Measurements from ENCODE around the gene TIMM13. TPM values are rescaled to one million over a fixed set of nuclear protein-coding genes. Genes with fewer than 3 reads are reported as not detected.
"Not testable (repeated sequence)": the region's sequence is repeated elsewhere in the genome, so short reads cannot be mapped to it uniquely, and the experiment has no call there.

The TIMM13 gene
- polyA plus RNA-seq, 2 of the 4 experiments (the other 2 are of a cell fraction), result 24.7 to 81.2 TPM

- no peak for FAIRE-seq
- Histone ChIP-seq H3K4me1 (peaks cover 9% of the 10 kb centered on the region; the same call in 1 of the 3 replicates), H3K27ac (no peak overlapping the region), H3K4me2 (no peak overlapping the region), H3K4me3 (no peak overlapping the region), H3K9me3 (no peaks in the 10 kb centered on the region)
- whole genome bisulfite sequencing (ENCODE audit: missing lambda C conversion rate), result 87% methylated on average over 4 of the region's 4 CpGs
- ChIA-PET POLR2A (no interaction called here), CTCF (interaction anchor here (0.6 to 2.2 kb wide), 3 partner anchors 7 to 383 kb away, joined by 3 to 6 read pairs (median 4); no protein-coding TSS in a partner anchor)
- TF ChIP-seq RARB (CRISPR knock-in tag; IDR thresholded peaks at IDR 0.05), result no peak
- no peak for TF ChIP-seq GATA3 (IDR thresholded peaks at IDR 0.05; ENCODE audit: borderline replicate concordance)
- TF ChIP-seq HOXA7 (CRISPR knock-in tag; IDR thresholded peaks at IDR 0.05), result no peak
- ATAC-seq, result no peak
- DNase-seq (ENCODE audit: low read depth in 1 of 2, low spot score in 1 of 2), result no peak
Observed at GRCh38 chr19:2399582-2399981, 27.8 kb downstream of the TIMM13 start.

- no peak overlapping the region for H3K4me2 ChIP-seq
- 88% methylated on average over 6 of the region's 14 CpGs for WGBS (ENCODE audit: missing lambda C conversion rate)
- peaks cover 9% of the 10 kb centered on the region; the same call in 1 of the 3 replicates for H3K4me1 ChIP-seq
- DNase-seq (ENCODE audit: low read depth in 1 of 2, low spot score in 1 of 2) (no peak), ATAC-seq (no peak), FAIRE-seq (no peak)
- H3K4me3 ChIP-seq, result no peak overlapping the region
- H3K27ac ChIP-seq, result no peak overlapping the region
- POLR2A ChIA-PET, result no interaction called here
- CTCF ChIA-PET, result interaction anchor here (0.6 to 2.2 kb wide), 3 partner anchors 28 to 99 kb away, joined by 3 to 4 read pairs (median 3); partner anchors contain the start of gene TIMM13
- no peaks in the 10 kb centered on the region for H3K9me3 ChIP-seq
- TF ChIP-seq HMGXB4 (CRISPR knock-in tag; IDR thresholded peaks at IDR 0.05; ENCODE audit: borderline replicate concordance), result no peak
- no peak for TF ChIP-seq ELK1 (IDR thresholded peaks at IDR 0.05; ENCODE audit: low read depth, low read length)
- TF ChIP-seq CEBPB (IDR thresholded peaks at IDR 0.05), result no peak
- no peak for TF ChIP-seq BHLHE40 (IDR thresholded peaks at IDR 0.05; ENCODE audit: low read depth, low read length)
- TF ChIP-seq EHF (CRISPR knock-in tag; IDR thresholded peaks at IDR 0.05), result no peak
- no peak for TF ChIP-seq CBX8 (IDR thresholded peaks at IDR 0.05)
- no peak for TF ChIP-seq CHD2 (IDR thresholded peaks at IDR 0.05; ENCODE audit: low read length, partially characterized antibody)
- TF ChIP-seq RCOR1 (IDR thresholded peaks at IDR 0.05; ENCODE audit: low read depth, low read length), result no peak
- TF ChIP-seq HES2 (IDR thresholded peaks at IDR 0.05), result no peak
- no peak for TF ChIP-seq NR3C1 (IDR thresholded peaks at IDR 0.05)
- TF ChIP-seq SREBF2 (IDR thresholded peaks at IDR 0.05), result no peak
- TF ChIP-seq RFX5 (IDR thresholded peaks at IDR 0.05), result no peak
- TF ChIP-seq TFCP2L1 (CRISPR knock-in tag; IDR thresholded peaks at IDR 0.05), result no peak
- TF ChIP-seq E2F6 (IDR thresholded peaks at IDR 0.05; ENCODE audit: borderline replicate concordance, low read depth), result no peak
- TF ChIP-seq ZNF302 (CRISPR knock-in tag; IDR thresholded peaks at IDR 0.05), result no peak
- no peak for TF ChIP-seq JUNB (IDR thresholded peaks at IDR 0.05)
Observed at GRCh38 chr19:2398735-2399305, 28.6 kb downstream of the TIMM13 start.

- not testable (repeated sequence) for H3K4me1 ChIP-seq; H3K27ac ChIP-seq; DNase-seq (ENCODE audit: low read depth in 1 of 2, low spot score in 1 of 2); H3K4me3 ChIP-seq; FAIRE-seq; H3K4me2 ChIP-seq; H3K9me3 ChIP-seq; ATAC-seq
- POLR2A ChIA-PET, result interaction anchor here (0.6 kb wide), 1 partner anchor 10 kb away, joined by 4 read pairs; no protein-coding TSS in a partner anchor
- WGBS (ENCODE audit: missing lambda C conversion rate), result 86% methylated on average over 7 of the region's 7 CpGs
- CTCF ChIA-PET, result interaction anchor here (1.9 kb wide), 1 partner anchor 14 kb away, joined by 6 read pairs; no protein-coding TSS in a partner anchor
Observed at GRCh38 chr19:2397173-2397572, 30.2 kb downstream of the TIMM13 start.

GRCh38 chr19:2395293-2395829 is 32.0 kb downstream of the TIMM13 start:
- POLR2A ChIA-PET; H3K4me1 ChIP-seq; H3K4me3 ChIP-seq; DNase-seq (ENCODE audit: low read depth in 1 of 2, low spot score in 1 of 2); FAIRE-seq; H3K9me3 ChIP-seq; H3K27ac ChIP-seq; ATAC-seq: not testable (repeated sequence)
- 0 out of 3 replicates have a peak overlapping the region, but pooled peaks have one; percentile 47 for H3K4me2 ChIP-seq
- 92% methylated on average over 18 of the region's 18 CpGs for WGBS (ENCODE audit: missing lambda C conversion rate)
- CTCF ChIA-PET, result interaction anchor here (1.9 kb wide), 1 partner anchor 15 kb away, joined by 6 read pairs; no protein-coding TSS in a partner anchor
